AG08396 (cell line): Measurements from ENCODE around the gene CX3CL1.
"Not testable (repeated sequence)": the region's sequence is repeated elsewhere in the genome, so short reads cannot be mapped to it uniquely, and the experiment has no call there.

Experiments
- DNase-seq: peaks from one replicate; pipeline ENCODE4 v3.0.0; 2012; ENCODE audit warnings: low spot score, mixed read lengths

Gene CX3CL1

DNA sequence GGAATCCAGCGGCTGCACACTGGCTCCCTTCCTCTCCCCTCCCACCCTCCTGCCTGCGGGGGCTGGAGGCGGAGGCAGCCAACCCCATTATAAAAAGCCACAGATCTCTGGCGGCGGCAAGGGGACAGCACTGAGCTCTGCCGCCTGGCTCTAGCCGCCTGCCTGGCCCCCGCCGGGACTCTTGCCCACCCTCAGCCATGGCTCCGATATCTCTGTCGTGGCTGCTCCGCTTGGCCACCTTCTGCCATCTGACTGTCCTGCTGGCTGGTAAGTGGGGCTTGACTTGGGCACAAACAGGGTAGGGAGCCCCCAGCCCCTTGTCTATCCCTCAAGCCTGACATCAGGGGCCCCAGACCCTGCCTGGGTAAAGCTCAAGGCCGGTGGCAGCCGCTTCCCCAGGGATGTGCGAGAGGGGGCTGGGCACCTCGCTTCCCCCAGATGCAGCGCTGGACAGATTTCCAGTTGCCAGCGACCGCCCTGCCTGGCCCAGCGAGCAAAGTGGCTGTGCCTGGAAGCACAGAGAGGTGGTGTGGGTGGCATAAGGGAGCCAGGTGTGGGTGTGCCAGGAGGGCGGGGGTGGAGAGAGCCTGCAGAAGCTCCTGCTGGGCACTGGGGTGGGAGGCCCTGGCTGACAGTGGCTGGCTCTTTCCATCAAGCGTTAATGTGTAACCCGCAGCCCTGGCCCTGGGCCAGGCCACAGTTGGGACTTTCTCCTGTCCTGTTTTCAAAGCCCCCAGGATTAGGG is at the start of gene CX3CL1:
Gene CX3CL1, plus strand, starts transcription at position 119 of the 745 bp plus-strand sequence. Its CDS starts 79 bp downstream, at position 198.
- DNase-seq: peak; percentile 68

DNA sequence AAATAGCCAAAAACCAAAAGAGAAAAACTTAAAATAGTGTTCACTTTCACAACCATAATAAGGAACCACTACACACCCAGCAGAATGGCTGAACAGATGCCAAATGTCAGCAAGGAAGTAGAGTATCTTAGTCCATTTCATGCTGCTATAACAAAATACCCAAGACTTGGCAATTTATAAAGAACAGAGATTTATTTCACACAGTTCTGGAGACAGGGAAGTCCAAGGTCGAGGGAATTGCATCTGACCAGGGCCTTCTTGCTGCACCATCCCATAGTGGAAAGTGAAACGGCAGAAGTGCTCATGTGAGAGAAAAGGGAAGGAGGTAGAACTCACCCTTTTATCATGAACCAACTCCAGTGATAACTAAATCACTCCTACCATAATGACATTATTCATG is 47.5 kb upstream of the CX3CL1 start:
- DNase-seq: no peak

DNA sequence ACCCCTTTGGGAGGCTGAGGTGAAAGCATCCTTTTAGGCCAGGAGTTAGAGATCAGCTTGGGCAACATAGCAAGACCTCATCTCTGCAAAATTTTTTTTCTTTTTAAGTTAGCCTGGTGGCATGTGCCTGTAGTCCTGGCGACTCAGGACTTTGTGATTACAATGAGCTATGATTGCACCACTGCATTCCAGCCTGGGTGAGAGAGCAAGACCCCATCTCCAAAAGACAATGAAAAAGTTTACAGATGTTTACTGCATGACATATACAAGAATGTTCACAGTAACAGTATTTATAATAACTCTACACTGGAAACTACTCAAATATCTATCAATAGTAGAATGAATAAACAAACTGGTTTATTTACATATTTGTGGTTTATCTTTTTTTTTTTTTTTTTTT is 46.8 kb upstream of the CX3CL1 start:
- no peak for DNase-seq

DNA sequence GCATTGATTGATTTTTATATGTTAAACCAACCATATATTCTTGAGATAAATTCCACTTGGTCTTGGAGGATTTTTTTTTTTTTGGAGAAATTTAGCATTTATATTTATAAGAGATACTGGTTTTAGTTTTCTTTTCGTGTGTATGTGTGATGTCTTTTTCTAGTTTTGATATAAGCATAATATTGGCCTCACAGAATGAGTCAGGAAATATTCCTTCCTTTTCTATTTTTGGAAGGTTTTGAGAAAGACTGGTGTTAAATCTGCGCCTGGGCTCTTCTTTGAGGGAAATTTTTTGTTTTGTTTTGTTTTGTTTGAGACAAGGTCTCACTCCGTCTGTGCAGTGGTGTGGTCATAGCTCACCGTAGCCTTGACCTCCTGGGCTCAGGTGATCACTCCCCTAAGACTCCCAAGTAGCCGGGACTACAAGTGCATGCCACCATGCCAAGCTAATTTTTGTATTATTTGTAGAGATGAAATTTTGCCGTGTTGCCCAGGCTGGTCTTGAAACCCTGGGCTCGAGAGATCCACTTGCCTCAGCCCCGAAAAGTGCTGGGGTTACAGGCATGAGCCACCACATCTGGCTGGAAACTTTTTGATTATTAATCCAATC is 42.5 kb upstream of the CX3CL1 start:
- DNase-seq: no peak

DNA sequence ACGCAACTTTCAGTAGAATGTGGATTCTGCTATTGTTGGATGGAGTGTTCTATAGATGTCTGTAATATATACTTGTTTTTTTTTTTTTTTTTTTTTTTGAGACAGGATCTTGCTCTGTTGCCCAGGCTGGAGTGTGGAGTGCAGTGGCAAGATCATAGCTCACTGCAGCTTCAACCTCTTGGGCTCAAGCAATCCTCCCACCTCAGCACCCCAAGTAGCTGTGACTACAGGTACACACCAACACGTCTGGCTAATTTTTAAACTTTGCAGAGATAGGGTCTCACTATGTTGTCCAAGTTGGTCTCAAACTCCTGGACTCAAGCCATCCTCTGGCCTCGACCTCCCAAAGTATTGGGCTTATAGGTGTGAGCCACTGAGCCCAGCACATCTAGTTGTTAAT is 40.9 kb upstream of the CX3CL1 start:
- DNase-seq: no peak

DNA sequence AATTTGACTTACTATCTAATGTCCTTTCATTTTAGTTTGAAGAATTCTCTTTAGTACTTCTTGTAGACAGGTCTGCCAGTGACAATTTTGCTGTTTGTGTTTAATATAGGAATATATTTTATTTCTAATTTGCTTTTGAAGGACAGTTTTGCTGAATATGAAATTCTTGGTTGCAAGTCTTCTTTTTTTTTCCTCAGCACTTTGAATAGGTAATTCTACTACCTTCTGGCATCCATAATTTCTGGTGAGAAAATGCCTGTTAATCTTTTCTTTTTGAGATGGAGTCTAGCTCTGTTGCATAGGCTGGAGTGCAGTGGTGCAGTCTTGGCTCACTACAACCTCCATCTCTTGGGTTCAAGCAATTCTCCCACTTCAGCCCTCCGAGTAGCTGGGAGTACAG is 38.9 kb upstream of the CX3CL1 start:
- no peak for DNase-seq

DNA sequence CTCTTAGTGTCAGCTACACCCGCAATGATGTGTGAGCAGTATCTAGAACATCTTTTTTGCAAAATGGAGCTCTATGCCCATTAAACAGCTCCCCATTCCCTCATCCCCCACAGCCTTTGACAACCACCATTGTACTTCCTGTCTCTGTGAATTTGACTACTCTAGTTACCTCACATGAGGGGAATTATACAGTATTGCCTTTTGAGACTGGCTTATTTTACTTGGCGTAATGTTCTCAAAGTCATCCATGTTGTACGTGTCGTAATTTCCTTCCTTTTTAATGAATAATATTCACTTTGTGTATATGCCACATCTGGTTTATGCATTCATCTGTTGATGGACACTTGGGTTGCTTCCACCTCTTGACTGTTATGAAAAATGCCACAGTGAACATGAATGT is 36.9 kb upstream of the CX3CL1 start:
- no peak for DNase-seq

DNA sequence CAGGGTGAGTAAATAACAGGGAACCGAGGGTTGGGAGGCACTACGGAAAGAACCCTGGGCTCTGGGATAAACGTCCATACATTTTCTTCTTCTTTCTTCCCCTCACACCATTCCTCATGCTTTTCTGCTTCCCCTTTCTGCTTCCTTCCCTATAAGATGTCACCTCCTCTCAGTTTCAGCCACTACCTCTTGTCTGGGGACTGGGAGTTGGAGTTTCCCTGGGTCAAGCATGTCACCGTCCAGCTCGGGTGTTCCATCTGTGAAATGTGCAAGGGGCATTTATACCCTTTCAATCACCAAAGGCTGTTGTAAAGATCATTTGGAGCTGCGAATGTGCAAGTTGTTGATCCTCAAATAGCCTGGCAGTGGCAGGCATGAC is 31.2 kb upstream of the CX3CL1 start:
- DNase-seq: no peak

DNA sequence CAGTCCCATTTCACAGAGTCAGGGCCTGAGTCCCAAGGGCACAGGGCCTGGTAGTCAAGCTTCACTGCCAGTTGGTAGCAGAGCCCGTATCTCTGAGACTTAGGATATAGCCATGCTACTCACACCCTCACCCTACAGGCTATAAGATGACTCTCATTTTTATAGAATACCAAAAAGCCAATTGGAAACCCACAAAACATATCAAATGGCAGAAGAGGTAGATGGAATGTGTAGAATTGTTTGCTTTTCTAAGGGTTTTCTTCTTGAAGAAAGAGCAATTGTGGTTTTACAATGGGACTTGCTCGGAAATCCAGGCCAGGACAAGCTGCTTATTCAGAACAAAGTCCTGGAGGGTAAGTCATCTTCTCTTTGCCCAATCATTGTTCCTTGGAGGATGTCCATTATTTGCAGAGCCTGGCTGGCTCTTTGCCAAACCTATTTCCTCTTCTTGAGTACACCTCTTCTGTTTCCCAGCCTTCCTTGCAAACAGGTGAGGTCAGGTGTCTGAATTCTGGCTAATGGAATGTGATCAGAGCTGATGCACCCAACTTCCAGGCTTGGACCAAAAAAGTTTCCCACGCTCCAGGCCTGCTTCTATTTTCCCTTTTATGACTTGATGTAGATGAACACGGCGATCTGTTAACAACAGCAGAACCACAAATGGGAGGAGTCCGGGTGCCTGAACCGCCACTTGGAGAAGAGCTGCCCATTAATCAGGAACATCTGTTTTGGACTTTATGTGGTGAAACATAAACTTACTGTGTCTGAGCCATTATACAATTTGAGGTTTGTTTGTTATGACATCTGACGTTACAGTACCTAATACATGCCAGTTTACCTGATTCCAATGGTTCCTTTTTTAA is 30.6 kb upstream of the CX3CL1 start:
- peak; percentile 61 for DNase-seq

DNA sequence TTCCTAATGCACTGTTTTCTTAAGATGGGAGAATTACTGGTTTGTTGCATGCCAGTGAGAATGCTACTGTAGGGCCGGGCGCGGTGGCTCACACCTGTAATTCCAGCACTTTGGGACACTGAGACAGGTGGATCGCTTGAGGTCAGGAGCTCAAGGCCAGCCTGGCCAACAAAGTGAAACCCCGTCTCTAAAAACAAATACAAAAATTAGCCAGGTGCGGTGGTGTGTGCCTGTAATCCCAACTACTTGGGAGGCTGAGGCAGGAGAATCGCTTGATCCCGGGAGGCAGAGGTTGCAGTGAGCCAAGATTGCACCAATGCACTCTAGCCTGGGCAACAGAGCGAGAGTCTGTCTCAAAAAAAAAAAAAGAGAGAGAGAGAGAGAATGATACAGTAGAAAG is 29.7 kb upstream of the CX3CL1 start:
- not testable (repeated sequence) for DNase-seq

DNA sequence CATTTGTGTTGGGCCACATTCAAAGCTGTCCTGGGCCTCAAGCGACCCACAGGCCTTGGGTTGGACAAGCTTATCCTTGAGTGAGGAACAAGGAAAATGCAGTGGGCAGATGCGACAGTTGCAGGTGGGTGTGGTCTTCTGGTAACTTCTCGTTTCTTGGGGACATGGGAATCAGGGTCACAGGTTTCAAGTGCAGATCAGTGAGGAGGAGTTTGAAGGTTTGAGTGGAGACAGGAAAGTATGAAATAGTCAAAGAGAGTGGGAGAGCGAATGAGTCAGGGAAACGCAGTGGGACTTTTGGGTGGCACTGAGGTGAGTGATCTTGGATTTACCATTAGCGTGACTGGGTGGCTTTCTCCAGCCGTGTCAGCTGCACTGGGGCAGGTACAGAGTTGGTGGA is 29.1 kb upstream of the CX3CL1 start:
- DNase-seq: no peak

DNA sequence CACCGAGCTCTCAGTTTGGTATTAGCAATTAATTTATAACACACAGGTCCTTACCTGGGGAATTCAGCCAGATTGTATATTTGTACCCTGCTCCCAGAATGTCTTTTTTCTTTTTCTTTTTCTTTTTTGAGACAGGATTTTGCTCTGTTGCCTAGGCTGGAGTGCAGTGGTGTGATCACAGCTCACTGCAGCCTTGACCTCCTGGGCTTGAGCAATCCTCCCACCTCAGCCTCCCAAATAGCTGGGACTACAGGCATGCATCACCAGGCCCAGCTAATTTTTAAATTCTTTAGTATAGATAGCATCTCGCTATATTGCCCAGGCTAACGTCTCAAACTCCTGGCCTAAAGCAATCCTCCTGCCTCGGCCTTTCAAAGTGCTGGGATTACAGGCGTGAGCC is 28.2 kb upstream of the CX3CL1 start:
- not testable (repeated sequence) for DNase-seq

DNA sequence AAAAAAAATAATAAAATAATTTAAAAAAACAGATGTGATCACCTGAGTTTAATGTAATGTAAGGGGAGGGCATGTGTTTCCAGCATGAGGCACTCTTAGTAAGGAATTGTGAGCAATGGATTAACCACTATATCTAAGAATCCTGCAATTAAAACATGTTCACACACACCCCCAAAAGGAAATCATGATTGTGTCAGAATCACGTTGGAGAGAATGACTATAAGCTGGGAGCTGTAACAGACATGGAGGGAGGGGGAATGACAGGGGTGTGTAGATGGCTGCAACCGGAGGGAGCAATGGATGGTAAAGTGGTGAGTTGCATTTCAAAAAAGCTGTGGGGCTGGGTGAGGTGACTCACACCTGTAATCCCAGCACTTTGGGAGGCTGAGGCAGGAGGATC is 27.3 kb upstream of the CX3CL1 start:
- no peak for DNase-seq

DNA sequence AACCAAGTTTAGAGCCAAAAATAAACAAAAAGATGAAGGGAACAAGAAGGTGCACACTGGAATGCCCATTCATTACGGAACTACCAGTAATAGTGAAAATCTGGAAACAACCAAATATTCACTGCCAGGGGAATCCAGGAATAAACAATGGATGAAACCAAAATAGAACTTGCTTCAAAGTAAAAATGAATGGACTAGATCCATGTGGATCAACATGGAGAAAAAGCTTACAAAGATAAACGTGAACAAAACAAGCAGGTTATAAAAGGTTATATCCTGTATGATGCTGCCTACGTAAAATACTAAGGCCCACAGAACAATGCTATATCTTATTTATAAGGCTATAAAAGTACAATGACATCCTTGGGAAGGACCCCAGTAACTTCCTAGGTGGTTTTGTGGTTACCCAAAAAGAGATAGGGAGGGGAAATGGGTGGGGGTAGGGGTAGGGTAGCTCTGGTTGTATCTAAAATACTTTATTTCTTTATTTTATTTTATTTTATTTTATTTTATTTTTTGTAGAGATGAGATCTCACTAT is 26.6 kb upstream of the CX3CL1 start:
- DNase-seq: no peak

DNA sequence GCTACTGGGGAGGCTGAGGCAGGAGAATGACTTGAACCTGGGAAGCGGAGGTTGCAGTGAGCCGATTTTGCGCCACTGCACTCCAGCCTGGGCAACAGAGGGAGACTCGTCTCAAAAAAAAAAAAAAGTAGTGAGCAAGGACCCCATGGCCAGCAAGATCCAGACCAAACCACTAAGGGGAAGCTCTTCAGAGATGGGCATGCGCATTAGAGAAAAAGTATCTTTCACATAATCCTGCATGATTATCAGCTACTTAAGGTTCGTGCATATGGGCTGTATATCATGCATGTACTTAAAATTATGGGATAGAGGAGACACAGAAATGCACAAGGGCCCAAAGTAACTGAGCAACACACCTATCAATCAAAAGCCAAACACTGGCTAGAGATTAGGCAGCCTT is 24.4 kb upstream of the CX3CL1 start:
- no peak for DNase-seq

DNA sequence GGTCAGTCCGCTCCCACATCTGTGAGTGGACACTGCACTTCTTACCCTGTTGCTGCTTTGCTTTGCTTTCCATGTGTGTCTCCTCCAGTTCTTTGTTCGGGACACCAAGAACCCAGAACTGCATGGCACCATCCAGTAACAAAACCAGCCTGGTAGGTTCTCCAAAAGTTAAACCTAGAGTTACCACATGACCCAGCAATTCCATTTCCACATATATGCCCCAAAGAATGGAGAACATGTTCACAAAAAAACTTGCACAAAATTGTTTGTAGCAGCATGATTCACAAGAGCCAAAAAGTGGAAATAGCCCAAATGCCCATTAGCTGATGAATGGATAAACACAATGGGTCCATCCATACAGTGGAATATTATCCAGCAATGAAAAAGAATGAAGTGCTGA is 24.0 kb upstream of the CX3CL1 start:
- no peak for DNase-seq

DNA sequence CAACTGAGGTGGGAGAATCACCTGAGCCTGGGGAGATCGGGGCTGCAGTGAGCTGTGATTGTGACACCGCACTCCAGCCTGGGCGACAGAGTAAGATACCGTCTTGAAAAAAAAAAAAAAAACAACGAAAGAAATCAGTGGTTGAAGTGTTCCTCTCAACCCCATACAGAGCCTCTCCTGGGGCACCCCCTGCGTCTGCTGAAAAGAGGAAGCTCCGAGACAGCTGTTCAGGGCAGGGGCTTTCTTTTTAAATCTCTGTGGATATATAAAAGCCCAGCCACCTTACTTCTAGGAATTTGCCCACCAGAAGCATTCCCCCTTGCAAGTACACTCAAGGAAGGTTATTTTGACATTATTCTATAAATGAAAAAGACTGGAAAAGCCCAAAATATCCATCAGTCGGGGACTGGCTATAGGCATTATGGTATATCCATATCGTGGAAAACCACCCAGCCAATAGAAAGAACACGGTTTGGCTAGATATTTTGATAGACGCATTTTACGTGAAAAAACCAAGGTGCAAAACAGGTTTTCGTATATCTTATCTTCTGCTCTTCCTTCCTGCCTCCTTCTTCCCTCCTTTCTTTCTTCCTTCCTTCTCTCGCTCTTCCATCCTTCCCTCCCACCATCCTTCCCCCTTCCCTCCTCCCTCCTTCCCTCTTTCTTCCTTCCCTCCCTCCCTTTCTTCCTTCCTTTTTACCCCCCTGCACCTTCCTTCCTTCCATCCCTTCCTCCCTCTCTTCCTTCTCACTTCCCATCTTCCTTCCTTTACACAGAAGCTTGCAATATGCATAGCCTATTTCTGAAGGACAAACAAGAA is 22.9 kb upstream of the CX3CL1 start:
- DNase-seq: no peak

DNA sequence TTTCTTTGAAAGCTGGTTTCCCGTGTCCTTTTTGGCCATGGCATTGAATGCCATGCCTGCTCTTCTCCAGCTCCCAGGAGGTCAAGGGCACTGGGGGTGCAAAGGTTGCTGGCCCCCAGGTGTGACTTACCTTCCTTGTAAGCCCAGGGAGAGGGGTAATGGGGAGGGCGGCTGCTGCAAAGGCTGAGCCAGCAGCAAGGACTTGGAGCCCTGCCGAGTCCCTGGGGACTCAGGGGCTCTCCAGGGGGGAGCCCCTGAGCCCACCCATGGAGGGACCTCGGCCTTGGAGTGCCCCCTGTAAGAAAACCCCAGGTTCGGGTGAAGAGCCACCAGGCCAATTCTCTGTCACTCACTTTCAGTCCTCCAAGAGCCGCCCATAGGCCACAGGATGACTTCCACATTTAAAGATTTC is 19.6 kb upstream of the CX3CL1 start:
- DNase-seq: no peak

DNA sequence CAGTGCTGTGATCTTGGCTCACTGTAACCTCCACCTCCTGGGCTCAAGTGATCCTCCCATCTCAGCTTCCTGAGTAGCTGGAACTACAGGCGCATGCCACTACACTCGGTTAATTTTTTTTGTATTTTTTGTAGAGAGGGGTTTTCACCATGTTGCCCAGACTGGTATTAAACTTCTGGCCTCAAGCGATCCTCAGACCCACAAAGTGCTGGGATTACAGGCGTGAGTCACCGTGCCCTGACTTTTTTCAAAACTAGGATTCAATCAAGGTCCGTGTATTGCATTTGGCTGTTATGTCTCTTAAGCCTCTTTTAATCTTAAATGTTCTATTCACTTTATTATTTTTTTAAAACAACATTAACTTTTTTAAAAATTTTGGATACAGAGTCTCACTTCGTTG is 18.0 kb upstream of the CX3CL1 start:
- no peak for DNase-seq

DNA sequence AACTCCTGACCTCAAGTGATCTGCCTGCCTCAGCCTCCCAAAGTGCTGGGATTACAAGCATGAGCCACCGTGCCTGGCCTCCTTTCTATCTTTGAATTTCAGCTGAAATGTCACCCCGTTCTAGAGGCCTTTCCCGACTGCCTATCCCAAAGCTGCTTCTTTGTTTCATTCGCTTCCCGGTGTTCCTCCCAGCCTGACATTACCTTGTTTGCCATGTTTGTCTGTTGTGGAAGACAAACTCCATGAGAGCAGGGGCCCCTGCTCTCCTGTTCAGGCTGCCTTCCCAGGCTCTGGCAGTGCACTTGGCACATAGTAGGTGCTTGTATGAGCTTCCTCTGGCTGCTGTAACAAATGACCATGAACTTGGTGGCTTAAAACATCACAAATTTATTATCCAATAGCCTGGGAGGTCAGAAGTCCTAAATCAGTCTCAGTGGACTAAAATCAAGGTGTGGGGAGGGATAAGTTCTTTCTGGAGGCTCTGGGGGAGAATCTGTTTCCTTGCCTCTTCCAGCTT is 16.3 kb upstream of the CX3CL1 start:
- DNase-seq: no peak

DNA sequence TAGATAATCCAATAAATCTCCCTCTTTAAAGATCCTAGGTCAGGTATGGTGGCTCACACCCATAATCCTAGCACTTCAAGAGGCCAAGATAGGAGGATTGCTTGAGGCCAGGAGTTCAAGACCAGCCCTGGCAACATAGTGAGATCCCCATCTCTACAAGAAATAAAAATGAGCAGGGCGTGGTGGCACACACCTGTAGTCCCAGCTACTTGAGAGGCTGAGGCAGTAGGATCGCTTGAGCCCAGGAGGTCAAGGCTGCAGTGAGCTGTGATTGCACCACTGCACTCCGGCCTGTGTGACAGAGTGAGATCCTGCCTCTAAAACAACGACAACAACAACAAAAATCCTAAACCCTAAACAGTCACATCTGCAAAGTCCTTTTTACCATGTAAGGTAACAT is 15.7 kb upstream of the CX3CL1 start:
- no peak for DNase-seq
